Measurements from ENCODE around the gene P4HA2. TPM values are rescaled to one million over a fixed set of nuclear protein-coding genes. Genes with fewer than 3 reads are reported as not detected.

The P4HA2 gene
- total and polyA plus RNA-seq, 2 of the 13 experiments (the other 11 are each of a cell fraction or from before 2014, with no cell fraction given) = 37.7 to 126 TPM

DNA sequence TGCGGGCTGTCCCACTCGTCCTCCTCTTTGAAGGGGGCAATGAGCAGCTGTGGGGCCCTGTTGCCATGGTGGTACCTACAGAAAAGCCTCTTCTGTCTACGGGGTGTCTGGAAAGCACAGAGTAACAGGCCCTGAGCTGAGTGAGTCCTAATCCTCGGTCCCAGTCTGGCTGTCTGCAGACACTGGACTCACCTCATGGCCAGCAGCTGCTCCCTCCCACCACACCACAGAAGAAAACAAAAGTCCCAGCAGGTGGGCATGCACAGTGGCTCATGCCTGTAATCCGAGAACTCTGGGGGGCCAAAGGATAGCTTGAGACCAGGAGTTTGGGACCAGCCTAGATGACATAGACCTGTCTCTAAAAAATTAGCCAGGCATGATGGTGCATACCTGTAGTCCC, 19.9 kb downstream of the P4HA2 start (continued):
- no peak for TF ChIP-seq BRF2 (CRISPR knock-in tag; IDR thresholded peaks at IDR 0.05)
- TF ChIP-seq PCBP1 (IDR thresholded peaks at IDR 0.05; ENCODE audit: borderline replicate concordance, low read depth, low read length) = no peak
- TF ChIP-seq ARNT2 (CRISPR knock-in tag; IDR thresholded peaks at IDR 0.05; ENCODE audit: low read depth) = no peak
- TF ChIP-seq SMARCC2 (IDR thresholded peaks at IDR 0.05) = no peak
- no peak for TF ChIP-seq ZNF781 (CRISPR knock-in tag; IDR thresholded peaks at IDR 0.05; ENCODE audit: borderline replicate concordance, not compliant biosample characterization)
- no peak for TF ChIP-seq RBM39 (IDR thresholded peaks at IDR 0.05; ENCODE audit: low read depth, low read length, poor library complexity, severe bottlenecking)
- TF ChIP-seq, protein P1, sequence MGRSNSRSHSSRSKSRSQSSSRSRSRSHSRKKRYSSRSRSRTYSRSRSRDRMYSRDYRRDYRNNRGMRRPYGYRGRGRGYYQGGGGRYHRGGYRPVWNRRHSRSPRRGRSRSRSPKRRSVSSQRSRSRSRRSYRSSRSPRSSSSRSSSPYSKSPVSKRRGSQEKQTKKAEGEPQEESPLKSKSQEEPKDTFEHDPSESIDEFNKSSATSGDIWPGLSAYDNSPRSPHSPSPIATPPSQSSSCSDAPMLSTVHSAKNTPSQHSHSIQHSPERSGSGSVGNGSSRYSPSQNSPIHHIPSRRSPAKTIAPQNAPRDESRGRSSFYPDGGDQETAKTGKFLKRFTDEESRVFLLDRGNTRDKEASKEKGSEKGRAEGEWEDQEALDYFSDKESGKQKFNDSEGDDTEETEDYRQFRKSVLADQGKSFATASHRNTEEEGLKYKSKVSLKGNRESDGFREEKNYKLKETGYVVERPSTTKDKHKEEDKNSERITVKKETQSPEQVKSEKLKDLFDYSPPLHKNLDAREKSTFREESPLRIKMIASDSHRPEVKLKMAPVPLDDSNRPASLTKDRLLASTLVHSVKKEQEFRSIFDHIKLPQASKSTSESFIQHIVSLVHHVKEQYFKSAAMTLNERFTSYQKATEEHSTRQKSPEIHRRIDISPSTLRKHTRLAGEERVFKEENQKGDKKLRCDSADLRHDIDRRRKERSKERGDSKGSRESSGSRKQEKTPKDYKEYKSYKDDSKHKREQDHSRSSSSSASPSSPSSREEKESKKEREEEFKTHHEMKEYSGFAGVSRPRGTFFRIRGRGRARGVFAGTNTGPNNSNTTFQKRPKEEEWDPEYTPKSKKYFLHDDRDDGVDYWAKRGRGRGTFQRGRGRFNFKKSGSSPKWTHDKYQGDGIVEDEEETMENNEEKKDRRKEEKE (IDR thresholded peaks at IDR 0.05) = no peak
- TF ChIP-seq, protein P2, sequence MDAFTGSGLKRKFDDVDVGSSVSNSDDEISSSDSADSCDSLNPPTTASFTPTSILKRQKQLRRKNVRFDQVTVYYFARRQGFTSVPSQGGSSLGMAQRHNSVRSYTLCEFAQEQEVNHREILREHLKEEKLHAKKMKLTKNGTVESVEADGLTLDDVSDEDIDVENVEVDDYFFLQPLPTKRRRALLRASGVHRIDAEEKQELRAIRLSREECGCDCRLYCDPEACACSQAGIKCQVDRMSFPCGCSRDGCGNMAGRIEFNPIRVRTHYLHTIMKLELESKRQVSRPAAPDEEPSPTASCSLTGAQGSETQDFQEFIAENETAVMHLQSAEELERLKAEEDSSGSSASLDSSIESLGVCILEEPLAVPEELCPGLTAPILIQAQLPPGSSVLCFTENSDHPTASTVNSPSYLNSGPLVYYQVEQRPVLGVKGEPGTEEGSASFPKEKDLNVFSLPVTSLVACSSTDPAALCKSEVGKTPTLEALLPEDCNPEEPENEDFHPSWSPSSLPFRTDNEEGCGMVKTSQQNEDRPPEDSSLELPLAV (CRISPR knock-in tag; conservative IDR thresholded peaks at IDR 0.05; ENCODE audit: low read depth) = no peak
